GM10248 (cell line): Measurements from ENCODE around the gene ZFAND3.

Experiments
- CTCF ChIA-PET: fragments of 300-600 bp; sonication (Branson Sonifier 250); formaldehyde crosslinking; extraction: SDS; loops from one replicate; lab custom pipeline; 2021; ENCODE audit warnings: antibody characterized with exemption; lab: Yijun Ruan, JAX
- POLR2A ChIA-PET: fragments of 350-650 bp; sonication (Branson Sonifier 250); formaldehyde crosslinking; extraction: SDS; loops from one replicate; lab custom pipeline; 2020; ENCODE audit warnings: antibody characterized with exemption; lab: Yijun Ruan, JAX
- DNase-seq: peaks from one replicate; pipeline ENCODE4 v3.0.0; 2012; ENCODE audit errors: extremely low spot score
- CTCF ChIP-seq: IDR thresholded peaks from 2 replicates; pipeline ENCODE4 v1.5.1; 2012; ENCODE audit warnings: mild to moderate bottlenecking, low read depth; ENCODE audit errors: extremely low read depth, missing control alignments, control extremely low read depth

The ZFAND3 gene

GRCh38 chr6:38187325-38187724, 367.8 kb downstream of the ZFAND3 start:
- TF ChIP-seq CTCF = no peak
- ChIA-PET CTCF (interaction anchor here (1.3 kb wide), 1 partner anchor 37 kb away, joined by 4 read pairs; no protein-coding TSS in a partner anchor), POLR2A (no interaction called here)
- no peak for DNase-seq

- TF ChIP-seq CTCF = no peak
- DNase-seq = no peak
- ChIA-PET CTCF (interaction anchor here (0.7 to 1.3 kb wide), 2 partner anchors 9 to 37 kb away, joined by 3 to 4 read pairs; no protein-coding TSS in a partner anchor), POLR2A (no interaction called here)
Measured at GRCh38 chr6:38187811-38188590, 368.5 kb downstream of the ZFAND3 start.

GRCh38 chr6:38188677-38189335, 369.3 kb downstream of the ZFAND3 start:
- TF ChIP-seq CTCF = no peak
- no peak for DNase-seq
- POLR2A ChIA-PET = no interaction called here
- CTCF ChIA-PET = interaction anchor here (0.7 kb wide), 1 partner anchor 8 kb away, joined by 3 read pairs; no protein-coding TSS in a partner anchor

GRCh38 chr6:38191418-38191817, 371.9 kb downstream of the ZFAND3 start:
- CTCF ChIA-PET = no interaction called here
- POLR2A ChIA-PET = no interaction called here
- no peak for TF ChIP-seq CTCF
- no peak for DNase-seq

- ChIA-PET CTCF (no interaction called here), POLR2A (no interaction called here)
- no peak for TF ChIP-seq CTCF
- DNase-seq = no peak
Measured at GRCh38 chr6:38192011-38192410, 372.5 kb downstream of the ZFAND3 start.

- POLR2A ChIA-PET = no interaction called here
- no peak for DNase-seq
- no peak for TF ChIP-seq CTCF
- CTCF ChIA-PET = no interaction called here
Measured at GRCh38 chr6:38192487-38192886, 373.0 kb downstream of the ZFAND3 start.
